Measurements from ENCODE around the gene CD22.

CD22 gene

GRCh38 chr19:35294328-35294727 is 34.7 kb upstream of the CD22 start:
- H3K79me2 ChIP-seq (ENCODE audit: low read length) = no peaks in the 10 kb centered on the region
- no peak overlapping the region for H3K4me3 ChIP-seq (ENCODE audit: low read length)
- no peak overlapping the region for H3K27ac ChIP-seq (ENCODE audit: low read length)
- no peak overlapping the region for H3K4me2 ChIP-seq (ENCODE audit: low read length)
- H3K4me1 ChIP-seq (ENCODE audit: low read length) = 0 out of 2 replicates have a peak, but pooled peaks cover 4% of the 10 kb centered on the region
- TF ChIP-seq CTCF (IDR thresholded peaks at IDR 0.05; ENCODE audit: low read depth, low read length) (no peak), EZH2phosphoT487 (IDR thresholded peaks at IDR 0.05; ENCODE audit: low read depth) (no peak)
- no peak overlapping the region for H2AFZ ChIP-seq (ENCODE audit: low read depth, low read length)
- H3K36me3 ChIP-seq (replicated peaks; ENCODE audit: low read depth, low read length) = no peaks in the 10 kb centered on the region
- H3K27me3 ChIP-seq (ENCODE audit: low read depth, low read length) = peaks cover 41% of the 10 kb centered on the region
- H4K20me1 ChIP-seq (ENCODE audit: insufficient read depth, low read length) = no peaks in the 10 kb centered on the region
- H3K9me3 ChIP-seq (ENCODE audit: insufficient read depth, low read length) = no peaks in the 10 kb centered on the region
- H3K9ac ChIP-seq (ENCODE audit: low read length) = no peak overlapping the region

- Histone ChIP-seq H3K36me3 (replicated peaks; ENCODE audit: low read depth, low read length) (no peaks in the 10 kb centered on the region), H4K20me1 (ENCODE audit: insufficient read depth, low read length) (no peaks in the 10 kb centered on the region), H3K27me3 (ENCODE audit: low read depth, low read length) (peaks cover 41% of the 10 kb centered on the region), H3K4me1 (ENCODE audit: low read length) (0 out of 2 replicates have a peak, but pooled peaks cover 4% of the 10 kb centered on the region), H3K79me2 (ENCODE audit: low read length) (no peaks in the 10 kb centered on the region), H3K27ac (ENCODE audit: low read length) (no peak overlapping the region), H3K4me3 (ENCODE audit: low read length) (no peak overlapping the region), H2AFZ (ENCODE audit: low read depth, low read length) (no peak overlapping the region), H3K4me2 (ENCODE audit: low read length) (no peak overlapping the region), H3K9ac (ENCODE audit: low read length) (no peak overlapping the region), H3K9me3 (ENCODE audit: insufficient read depth, low read length) (no peaks in the 10 kb centered on the region)
- TF ChIP-seq EZH2phosphoT487 (IDR thresholded peaks at IDR 0.05; ENCODE audit: low read depth) (no peak), CTCF (IDR thresholded peaks at IDR 0.05; ENCODE audit: low read depth, low read length) (no peak)
Measured at GRCh38 chr19:35294859-35295791, 33.9 kb upstream of the CD22 start.

- Histone ChIP-seq H3K9ac (ENCODE audit: low read length) (no peak overlapping the region), H3K4me2 (ENCODE audit: low read length) (no peak overlapping the region), H4K20me1 (ENCODE audit: insufficient read depth, low read length) (no peaks in the 10 kb centered on the region), H3K79me2 (ENCODE audit: low read length) (no peaks in the 10 kb centered on the region), H3K36me3 (replicated peaks; ENCODE audit: low read depth, low read length) (no peaks in the 10 kb centered on the region), H3K4me3 (ENCODE audit: low read length) (no peak overlapping the region), H3K27ac (ENCODE audit: low read length) (no peak overlapping the region), H2AFZ (ENCODE audit: low read depth, low read length) (no peak overlapping the region), H3K9me3 (ENCODE audit: insufficient read depth, low read length) (no peaks in the 10 kb centered on the region), H3K27me3 (ENCODE audit: low read depth, low read length) (peaks cover 37% of the 10 kb centered on the region), H3K4me1 (ENCODE audit: low read length) (0 out of 2 replicates have a peak, but pooled peaks cover 4% of the 10 kb centered on the region)
- TF ChIP-seq CTCF (IDR thresholded peaks at IDR 0.05; ENCODE audit: low read depth, low read length) = no peak
- no peak for TF ChIP-seq EZH2phosphoT487 (IDR thresholded peaks at IDR 0.05; ENCODE audit: low read depth)
Measured at GRCh38 chr19:35295792-35296462, 33.1 kb upstream of the CD22 start.
